SH-SY5Y (cell line): Measurements from ENCODE around the gene CCDC102A.

Source experiments
- GATA2 ChIP-seq: IDR thresholded peaks from 2 replicates; pipeline ENCODE4 v1.6.1; 2011; ENCODE audit warnings: mild to moderate bottlenecking, low read depth, low read length
- GATA3 ChIP-seq: IDR thresholded peaks from 2 replicates; pipeline ENCODE4 v1.6.1; 2011; ENCODE audit warnings: low read depth, mild to moderate bottlenecking, low read length, moderate library complexity

The CCDC102A gene

DNA sequence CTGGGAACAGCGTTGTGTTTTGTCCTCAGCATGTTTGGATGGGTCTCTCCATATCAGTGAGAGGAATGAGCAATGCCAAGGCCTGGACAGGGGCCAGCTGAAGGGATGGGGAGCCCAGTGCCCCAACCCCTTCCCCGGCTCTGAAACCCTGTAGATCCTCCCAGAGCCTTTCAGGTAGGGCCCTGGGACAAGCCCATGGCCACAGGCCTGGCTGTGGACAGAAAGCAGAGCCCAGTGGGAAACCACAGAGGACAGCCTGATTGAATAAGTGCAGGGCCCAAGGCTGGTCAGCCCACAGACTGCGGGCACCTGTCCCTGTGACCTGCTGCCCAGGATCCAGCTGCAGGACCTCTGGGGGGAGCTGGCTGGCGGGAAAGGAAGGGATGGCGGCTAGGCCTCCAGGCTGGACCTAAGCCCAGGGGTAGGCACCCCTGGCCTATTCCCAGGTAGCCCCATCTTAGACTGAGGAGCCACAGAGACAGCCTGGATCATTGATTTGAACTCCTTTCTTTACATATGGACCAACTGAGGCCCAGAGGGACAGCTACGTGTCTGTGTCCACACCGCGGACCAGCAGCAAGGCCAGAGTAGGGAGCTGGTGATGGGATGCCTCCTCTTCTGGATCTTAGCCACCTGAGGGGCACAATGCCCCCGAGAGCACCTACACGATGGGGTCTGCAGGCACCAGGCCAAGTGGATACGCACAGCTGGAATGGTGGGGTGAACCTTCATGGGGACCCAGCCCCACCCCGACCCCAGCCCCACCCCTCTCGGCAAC lies 1.3 kb downstream of the CCDC102A start:
- no peak for TF ChIP-seq GATA2
- no peak for TF ChIP-seq GATA3

DNA sequence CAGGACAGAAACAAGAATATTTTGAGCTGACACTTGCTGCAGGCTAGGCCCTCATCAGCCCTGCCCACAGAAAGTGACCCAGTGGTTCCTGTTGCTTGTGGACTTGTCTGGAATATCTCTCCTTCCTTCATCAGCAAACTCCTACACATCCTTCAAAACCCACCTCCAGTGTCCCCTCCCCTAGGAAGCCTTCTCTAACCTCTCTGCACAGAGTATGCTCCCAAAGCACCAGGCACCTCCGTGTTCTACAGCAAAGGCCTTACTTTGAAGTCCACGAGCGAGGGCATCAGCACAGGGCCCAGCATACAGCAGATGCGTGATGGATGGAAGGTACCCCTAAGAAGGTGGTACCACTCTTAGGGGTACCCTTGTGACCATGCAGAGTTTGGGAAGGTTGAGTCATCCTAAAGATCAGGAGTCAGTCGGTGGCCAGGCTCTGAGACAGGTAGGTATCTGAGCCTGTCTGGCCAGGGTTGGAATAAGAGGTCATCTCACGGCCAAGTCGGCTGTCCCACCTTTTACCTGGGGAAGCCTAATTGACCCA lies 2.0 kb downstream of the CCDC102A start:
- TF ChIP-seq GATA3 (no peak), GATA2 (no peak)

DNA sequence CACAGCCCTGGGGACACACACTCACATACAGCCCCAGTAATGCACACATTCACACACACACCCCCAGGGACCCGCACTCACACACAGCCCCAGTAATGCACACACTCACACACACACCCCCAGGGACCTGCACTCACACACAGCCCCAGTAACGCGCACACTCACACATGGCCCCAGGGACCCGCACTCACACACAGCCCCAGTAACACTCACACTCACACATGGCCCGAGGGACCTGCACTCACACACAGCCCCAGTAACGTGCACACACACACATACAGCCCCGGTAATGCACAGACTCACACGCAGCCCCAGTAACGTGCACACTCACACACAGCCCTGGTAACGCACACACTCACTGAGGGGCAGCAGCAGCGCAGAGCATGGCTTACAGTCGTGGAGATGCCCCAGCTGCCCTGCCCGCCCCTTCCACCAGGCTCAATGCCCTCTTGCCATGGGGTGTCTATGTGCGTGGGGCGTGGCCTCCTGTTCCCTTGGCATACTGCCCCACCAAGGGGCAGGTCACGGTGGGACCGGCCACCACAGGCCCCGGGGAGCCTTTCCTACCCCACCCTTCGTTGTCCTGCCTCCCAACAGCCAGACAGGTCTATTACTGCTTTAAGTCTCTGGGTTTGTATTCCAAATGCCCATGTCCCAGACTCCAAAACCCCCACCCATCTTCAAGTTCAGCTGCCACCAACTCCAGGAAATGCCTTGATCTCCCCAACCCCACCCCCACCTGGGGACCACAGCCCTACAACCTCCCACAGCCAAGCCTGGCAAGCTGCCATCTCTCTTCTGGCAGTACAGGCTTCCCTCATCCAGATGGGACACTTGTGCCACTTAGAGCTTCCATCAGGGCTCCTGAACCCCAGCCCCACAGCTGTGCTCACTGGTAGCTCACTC lies 2.7 kb downstream of the CCDC102A start:
- TF ChIP-seq GATA3 (no peak), GATA2 (no peak)

DNA sequence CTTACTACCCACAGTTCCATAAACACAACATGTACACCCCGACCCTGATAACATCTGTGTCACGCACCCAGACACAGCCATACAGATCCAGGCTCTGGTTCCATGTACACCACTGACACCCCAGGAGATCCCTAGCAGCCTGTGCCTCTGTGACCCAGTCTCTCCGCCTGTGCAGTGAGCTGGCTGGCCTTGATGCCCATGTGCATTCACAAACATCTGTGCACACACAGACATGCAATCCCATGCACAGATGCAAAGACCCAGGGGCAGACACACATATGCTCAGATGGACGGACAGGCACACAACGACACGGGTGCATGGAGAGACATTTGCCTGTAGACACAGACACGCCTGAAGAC lies 4.1 kb downstream of the CCDC102A start:
- TF ChIP-seq GATA3: no peak

GRCh38 chr16:57531635-57532265 lies 4.6 kb downstream of the CCDC102A start:
- TF ChIP-seq GATA2 (no peak), GATA3 (no peak)

DNA sequence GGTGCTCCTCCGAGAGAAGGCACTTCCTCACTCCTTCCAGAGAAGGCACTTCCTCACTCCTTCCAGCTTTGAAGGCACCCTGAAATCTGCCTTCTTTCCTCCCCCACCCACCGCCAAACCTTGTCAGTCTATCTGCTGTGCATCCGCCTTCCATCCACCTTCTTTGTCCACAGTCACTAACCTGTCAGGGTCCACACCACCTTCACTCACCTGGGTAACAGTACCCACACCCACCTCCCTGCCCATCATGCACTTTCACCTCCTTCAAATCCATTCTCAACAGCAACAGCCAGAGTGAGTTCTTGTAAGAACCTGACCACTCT lies 5.2 kb downstream of the CCDC102A start:
- no peak for TF ChIP-seq GATA3
- TF ChIP-seq GATA2: no peak

GRCh38 chr16:57530522-57531252 lies 5.7 kb downstream of the CCDC102A start:
- no peak for TF ChIP-seq GATA3
- TF ChIP-seq GATA2: no peak

DNA sequence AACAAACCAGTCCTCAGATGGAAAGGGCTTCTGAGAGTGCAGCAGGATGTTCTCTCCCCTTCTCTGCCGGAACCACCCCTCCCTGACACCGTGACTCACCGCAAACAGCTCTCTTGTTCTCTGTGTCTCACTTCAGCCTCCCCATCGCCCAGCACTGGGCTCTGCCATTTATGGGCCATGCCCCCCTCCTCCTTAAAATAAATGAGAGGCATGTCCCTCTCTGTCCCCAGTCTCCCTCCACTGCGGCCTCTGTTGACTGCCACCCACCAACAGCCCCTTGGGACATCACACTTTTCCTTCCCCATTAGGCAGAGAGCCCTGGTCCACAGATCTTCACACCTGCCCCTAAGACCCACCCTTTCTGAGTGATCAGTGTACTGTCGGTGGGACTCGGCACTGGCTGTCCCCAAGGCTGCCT lies 6.3 kb downstream of the CCDC102A start:
- no peak for TF ChIP-seq GATA2
- TF ChIP-seq GATA3: no peak

- TF ChIP-seq GATA3 (no peak), GATA2 (no peak)
Measured at GRCh38 chr16:57529391-57530103, 6.8 kb downstream of the CCDC102A start.

DNA sequence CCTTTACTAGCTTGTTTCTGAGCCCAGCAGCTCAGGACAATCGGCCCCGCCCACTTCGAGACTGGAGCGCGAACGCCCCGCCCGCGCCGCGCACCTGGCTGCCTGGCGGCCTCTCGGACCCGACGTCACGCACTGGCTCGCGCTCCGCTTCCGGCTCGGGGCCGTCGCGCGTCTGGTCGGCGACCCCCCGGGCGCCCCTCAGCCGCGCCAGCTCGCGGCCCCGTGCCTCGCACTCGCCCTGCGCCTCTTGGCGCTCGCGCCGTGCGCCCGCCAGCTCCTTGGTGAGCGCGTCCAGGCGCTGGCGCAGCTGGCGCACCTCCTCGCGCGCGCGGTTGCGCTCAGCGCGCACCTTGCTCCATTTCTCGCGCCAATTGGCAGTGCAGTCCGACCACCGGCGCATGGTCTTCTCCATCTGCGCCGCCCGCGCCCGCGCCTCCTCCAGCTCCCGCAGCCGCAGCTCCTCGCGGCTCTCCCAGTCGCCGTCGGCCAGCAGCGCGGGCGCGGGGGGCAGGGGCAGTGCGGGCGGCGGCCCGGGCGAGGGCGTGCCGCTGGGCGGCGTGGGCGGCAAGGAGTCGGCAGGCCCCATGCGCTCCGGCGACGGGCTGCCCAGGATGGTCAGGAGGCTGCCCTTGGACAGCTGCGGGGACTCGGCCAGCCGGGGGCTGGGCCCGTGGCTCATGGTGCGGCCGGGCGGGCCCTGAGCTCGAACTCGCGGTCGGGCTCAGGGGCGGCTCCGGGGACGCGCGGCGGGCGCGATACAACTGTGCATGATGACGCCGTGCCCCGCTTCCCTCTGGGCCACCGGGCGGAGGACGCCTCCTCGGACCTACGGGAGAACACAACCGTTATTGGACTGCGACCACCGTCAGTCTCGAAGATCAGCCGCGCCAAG lies 7.6 kb downstream of the CCDC102A start:
- no peak for TF ChIP-seq GATA2
- TF ChIP-seq GATA3: no peak

GRCh38 chr16:57527610-57528360 lies 8.6 kb downstream of the CCDC102A start:
- no peak for TF ChIP-seq GATA3
- no peak for TF ChIP-seq GATA2

DNA sequence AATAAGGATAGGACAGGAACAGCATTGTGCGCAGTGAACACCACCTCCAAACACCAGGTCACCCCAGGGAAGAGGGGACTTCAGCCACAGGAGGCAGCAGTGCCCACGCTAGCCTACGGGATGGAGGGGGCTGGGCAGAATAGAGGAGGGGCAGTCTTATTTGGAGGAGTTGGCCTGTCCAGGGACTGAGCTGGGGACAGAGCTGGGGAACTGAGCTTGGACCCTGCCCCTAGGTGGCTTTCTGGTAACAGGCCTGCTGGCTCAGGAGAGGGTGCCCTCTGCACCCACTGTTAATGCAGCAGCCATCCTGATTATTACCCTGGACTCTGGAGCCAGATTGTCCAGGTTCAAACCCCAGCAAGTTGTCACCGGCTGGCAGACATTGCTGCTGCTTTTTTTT lies 9.3 kb downstream of the CCDC102A start:
- TF ChIP-seq GATA3 (no peak), GATA2 (no peak)
